Bronchial epithelial cell (primary cell): Measurements from ENCODE around the gene ZNF57. TPM values are rescaled to one million over a fixed set of nuclear protein-coding genes. Genes with fewer than 3 reads are reported as not detected.
"Not testable (repeated sequence)": the region's sequence is repeated elsewhere in the genome, so short reads cannot be mapped to it uniquely, and the experiment has no call there.

Source experiments
- DNase-seq: peaks from one replicate; pipeline ENCODE4 v3.0.0-alpha.2; 2010; ENCODE audit warnings: low read depth
- FAIRE-seq: peaks from 2 replicates; lab custom pipeline; 2011; peaks lifted over from hg19 to GRCh38; lab: Jason Lieb, UNC
- H3K27me3 ChIP-seq: 2 replicates; pipeline ENCODE4 v1.5.1; 2011; ENCODE audit warnings: low read length; ENCODE audit not compliant: control insufficient read depth, insufficient read depth
- H3K36me3 ChIP-seq: 2 replicates; pipeline ENCODE4 v1.5.1; 2011; ENCODE audit warnings: low read length; ENCODE audit not compliant: control insufficient read depth, insufficient read depth
- H3K4me3 ChIP-seq: 2 replicates; pipeline ENCODE4 v1.5.1; 2011; ENCODE audit warnings: mild to moderate bottlenecking, low read depth, low read length, control low read depth
- total RNA-seq: library from RNA; depleted of rRNA; stranded (reverse); fragments of >200 nt; gene quantifications from 2 replicates; pipeline ENCODE4 v1.2.1, GENCODE V29; 2014
- TF ChIP-seq, protein P1 (sequence below): IDR thresholded peaks from 2 replicates; pipeline ENCODE4 v1.5.1; 2011; ENCODE audit warnings: mild to moderate bottlenecking, moderate library complexity, low read length, control low read depth, inconsistent platforms; ENCODE audit not compliant: insufficient read depth, severe bottlenecking

The ZNF57 gene
- total RNA-seq, 1 donor from 2014 or later = 11.1 TPM

DNA sequence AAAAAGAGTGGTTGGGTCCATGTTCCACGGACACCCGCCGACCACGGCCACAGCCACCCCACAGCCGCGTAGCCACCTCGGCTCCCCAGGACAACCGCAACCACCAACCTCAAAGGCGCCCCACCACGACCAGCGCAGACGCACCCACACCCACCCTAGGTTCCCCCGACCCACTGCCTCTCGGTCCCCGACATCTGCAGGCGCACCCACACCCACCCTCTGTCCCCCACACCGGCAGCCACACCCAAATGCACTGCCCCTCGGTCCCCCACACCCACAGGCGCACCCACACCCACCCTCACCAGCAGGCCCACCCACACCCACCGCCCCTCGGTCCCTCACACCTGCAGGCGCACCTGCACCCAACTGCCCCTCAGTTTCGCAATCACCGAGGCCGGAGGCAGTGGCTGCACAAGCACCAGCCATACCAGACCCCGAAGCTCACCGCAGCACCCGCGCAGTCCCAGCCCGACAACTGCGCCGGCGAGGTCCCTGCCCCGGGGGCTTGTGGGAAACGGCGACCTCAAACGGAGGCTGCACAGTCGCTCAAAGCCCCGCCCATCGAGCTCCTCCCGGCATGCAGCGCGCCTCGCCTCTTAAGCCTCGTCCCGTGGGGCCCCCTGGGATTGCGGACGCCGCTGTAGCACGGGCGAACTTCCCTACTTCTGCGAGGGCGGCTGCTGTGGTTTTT is 25.8 kb downstream of the ZNF57 start:
- FAIRE-seq = no peak
- no peaks in the 10 kb centered on the region for H3K27me3 ChIP-seq
- no peaks in the 10 kb centered on the region for H3K36me3 ChIP-seq
- no peak overlapping the region for H3K4me3 ChIP-seq
- DNase-seq = no peak
- TF ChIP-seq, protein P1, sequence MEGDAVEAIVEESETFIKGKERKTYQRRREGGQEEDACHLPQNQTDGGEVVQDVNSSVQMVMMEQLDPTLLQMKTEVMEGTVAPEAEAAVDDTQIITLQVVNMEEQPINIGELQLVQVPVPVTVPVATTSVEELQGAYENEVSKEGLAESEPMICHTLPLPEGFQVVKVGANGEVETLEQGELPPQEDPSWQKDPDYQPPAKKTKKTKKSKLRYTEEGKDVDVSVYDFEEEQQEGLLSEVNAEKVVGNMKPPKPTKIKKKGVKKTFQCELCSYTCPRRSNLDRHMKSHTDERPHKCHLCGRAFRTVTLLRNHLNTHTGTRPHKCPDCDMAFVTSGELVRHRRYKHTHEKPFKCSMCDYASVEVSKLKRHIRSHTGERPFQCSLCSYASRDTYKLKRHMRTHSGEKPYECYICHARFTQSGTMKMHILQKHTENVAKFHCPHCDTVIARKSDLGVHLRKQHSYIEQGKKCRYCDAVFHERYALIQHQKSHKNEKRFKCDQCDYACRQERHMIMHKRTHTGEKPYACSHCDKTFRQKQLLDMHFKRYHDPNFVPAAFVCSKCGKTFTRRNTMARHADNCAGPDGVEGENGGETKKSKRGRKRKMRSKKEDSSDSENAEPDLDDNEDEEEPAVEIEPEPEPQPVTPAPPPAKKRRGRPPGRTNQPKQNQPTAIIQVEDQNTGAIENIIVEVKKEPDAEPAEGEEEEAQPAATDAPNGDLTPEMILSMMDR = no peak

GRCh38 chr19:2927032-2927430 is 26.3 kb downstream of the ZNF57 start:
- Histone ChIP-seq H3K4me3 (no peak overlapping the region), H3K36me3 (no peaks in the 10 kb centered on the region), H3K27me3 (no peaks in the 10 kb centered on the region)
- TF ChIP-seq, protein P1 = no peak
- DNase-seq (no peak), FAIRE-seq (no peak)

- H3K27me3 ChIP-seq = no peaks in the 10 kb centered on the region
- H3K4me3 ChIP-seq = no peak overlapping the region
- FAIRE-seq = peak; percentile 85
- TF ChIP-seq, protein P1 = no peak
- peaks cover 18% of the 10 kb centered on the region for H3K36me3 ChIP-seq
- no peak for DNase-seq
These were observed 32.8 kb downstream of the ZNF57 start for GRCh38 chr19:2933490-2933910.

- DNase-seq, H3K4me3 ChIP-seq, FAIRE-seq, H3K27me3 ChIP-seq: not testable (repeated sequence)
- H3K36me3 ChIP-seq = peaks cover 18% of the 10 kb centered on the region
These were observed 35.1 kb downstream of the ZNF57 start for GRCh38 chr19:2935863-2936262.

- Histone ChIP-seq H3K4me3 (no peak overlapping the region), H3K27me3 (no peaks in the 10 kb centered on the region), H3K36me3 (no peaks in the 10 kb centered on the region)
- FAIRE-seq (no peak), DNase-seq (no peak)
- TF ChIP-seq, protein P1 = no peak
These were observed 42.4 kb downstream of the ZNF57 start for GRCh38 chr19:2942928-2943640.

DNA sequence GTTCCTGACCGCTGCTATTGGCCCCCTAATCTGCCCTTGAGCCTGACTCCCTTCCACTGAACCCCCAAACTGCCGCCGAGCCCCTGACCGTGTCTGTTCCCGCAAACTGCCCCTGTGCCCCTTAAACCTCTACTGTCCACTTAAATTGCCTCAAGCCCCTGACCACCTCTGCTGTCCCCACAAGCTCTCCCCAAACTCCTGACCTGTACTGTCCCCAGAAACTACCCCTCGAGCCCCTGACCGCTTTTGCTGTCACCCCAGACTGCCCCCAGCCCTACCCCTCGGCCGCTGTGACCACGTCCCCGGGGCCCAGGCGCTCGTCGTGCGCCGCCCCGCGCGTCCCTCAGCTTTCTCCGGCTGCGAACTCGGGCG is 43.7 kb downstream of the ZNF57 start:
- Histone ChIP-seq H3K36me3 (peaks cover 1% of the 10 kb centered on the region), H3K27me3 (no peaks in the 10 kb centered on the region), H3K4me3 (peak overlapping the region; percentile 92)
- DNase-seq (no peak), FAIRE-seq (no peak)
- TF ChIP-seq, protein P1 = no peak
